Activated CD8-positive, alpha-beta T cell treated with anti-CD3 and anti-CD28 coated beads for 36 hours (primary cell): Measurements from ENCODE around the gene KIRREL3. TPM values are rescaled to one million over a fixed set of nuclear protein-coding genes. Genes with fewer than 3 reads are reported as not detected.

Experiments
- ATAC-seq: fragments of 200-7000 bp; cut with Tn5 transposase; one replicate; pipeline ENCODE4 v1.10.0; 2021; ENCODE audit warnings: mild to moderate bottlenecking, moderate library complexity
- CTCF ChIA-PET: fragments of 350-600 bp; sonication (Branson Sonifier 250); formaldehyde crosslinking; loops from one replicate; lab custom pipeline; 2021; ENCODE audit warnings: antibody characterized with exemption; lab: Charles Lee
- POLR2A ChIA-PET: fragments of 350-600 bp; sonication (Branson Sonifier 250); formaldehyde crosslinking; loops from one replicate; lab custom pipeline; 2021; ENCODE audit warnings: antibody characterized with exemption; lab: Charles Lee
- DNase-seq: peaks from one replicate; pipeline ENCODE4 v3.0.0-alpha.2; 2020
- H3K27ac Mint-ChIP-seq: one replicate; pipeline ENCODE4 v1.8.0; 2021; ENCODE audit warnings: mild to moderate bottlenecking, mixed read lengths
- H3K27me3 Mint-ChIP-seq: one replicate; pipeline ENCODE4 v1.8.0; 2021; ENCODE audit warnings: mixed read lengths
- H3K36me3 Mint-ChIP-seq: one replicate; pipeline ENCODE4 v1.8.0; 2021; ENCODE audit warnings: low read depth, mixed read lengths
- H3K4me1 Mint-ChIP-seq: one replicate; pipeline ENCODE4 v1.8.0; 2021; ENCODE audit warnings: low read depth, mixed read lengths
- H3K4me3 Mint-ChIP-seq: one replicate; pipeline ENCODE4 v1.8.0; 2021; ENCODE audit warnings: mild to moderate bottlenecking, moderate library complexity, mixed read lengths
- H3K9me3 Mint-ChIP-seq: one replicate; pipeline ENCODE4 v1.8.0; 2021; ENCODE audit warnings: mixed read lengths
- CTCF ChIP-seq: fragments of 200-600 bp; IDR thresholded peaks from one replicate; pipeline ENCODE4 v1.8.0; 2022; ENCODE audit warnings: antibody characterized with exemption, mild to moderate bottlenecking
- intact Hi-C: fragments of 100-400 bp; cut with micrococcal nuclease; formaldehyde crosslinking; loops from one replicate; pipeline ENCODE4 v1.10.0; 2022
- total RNA-seq, 2 experiments: library from RNA; stranded (reverse); gene quantifications; one replicate each; pipeline ENCODE4 v1.2.3, GENCODE V29; 2021

Gene KIRREL3
- total RNA-seq, 2 experiments from 2014 or later, result not detected

GRCh38 chr11:126904520-126904919, 96.0 kb downstream of the KIRREL3 start:
- no peak overlapping the region for H3K4me3 Mint-ChIP-seq
- ChIA-PET CTCF (no interaction called here), POLR2A (no interaction called here)
- no peak overlapping the region for H3K27ac Mint-ChIP-seq
- H3K4me1 Mint-ChIP-seq, result no peaks in the 10 kb centered on the region
- peaks cover 4% of the 10 kb centered on the region for H3K27me3 Mint-ChIP-seq
- no peak for TF ChIP-seq CTCF
- no peak for ATAC-seq
- no peak for DNase-seq
- no peaks in the 10 kb centered on the region for H3K36me3 Mint-ChIP-seq
- intact Hi-C loops, result no loop called here
- no peaks in the 10 kb centered on the region for H3K9me3 Mint-ChIP-seq

GRCh38 chr11:126901783-126902182, 98.8 kb downstream of the KIRREL3 start:
- POLR2A ChIA-PET, result no interaction called here
- H3K27ac Mint-ChIP-seq, result no peak overlapping the region
- no peak for DNase-seq
- peaks cover 4% of the 10 kb centered on the region for H3K27me3 Mint-ChIP-seq
- no peak overlapping the region for H3K4me3 Mint-ChIP-seq
- H3K9me3 Mint-ChIP-seq, result peaks cover 2% of the 10 kb centered on the region
- no peaks in the 10 kb centered on the region for H3K4me1 Mint-ChIP-seq
- ATAC-seq, result no peak
- H3K36me3 Mint-ChIP-seq, result no peaks in the 10 kb centered on the region
- intact Hi-C loops, result no loop called here
- CTCF ChIA-PET, result no interaction called here
- no peak for TF ChIP-seq CTCF

- no peak overlapping the region for H3K27ac Mint-ChIP-seq
- H3K4me1 Mint-ChIP-seq, result no peaks in the 10 kb centered on the region
- no peak overlapping the region for H3K4me3 Mint-ChIP-seq
- no peaks in the 10 kb centered on the region for H3K36me3 Mint-ChIP-seq
- H3K9me3 Mint-ChIP-seq, result peaks cover 8% of the 10 kb centered on the region
- TF ChIP-seq CTCF, result no peak
- intact Hi-C loops, result no loop called here
- ChIA-PET POLR2A (no interaction called here), CTCF (interaction anchor here (1.4 kb wide), 1 partner anchor 23 kb away, joined by 3 read pairs; no protein-coding TSS in a partner anchor)
- ATAC-seq (no peak), DNase-seq (no peak)
- H3K27me3 Mint-ChIP-seq, result peaks cover 4% of the 10 kb centered on the region
Observed at GRCh38 chr11:126899961-126900748, 100.4 kb downstream of the KIRREL3 start.

- no peak for TF ChIP-seq CTCF
- peaks cover 8% of the 10 kb centered on the region for H3K9me3 Mint-ChIP-seq
- H3K4me3 Mint-ChIP-seq, result no peak overlapping the region
- no peaks in the 10 kb centered on the region for H3K27me3 Mint-ChIP-seq
- intact Hi-C loops, result no loop called here
- H3K4me1 Mint-ChIP-seq, result no peaks in the 10 kb centered on the region
- POLR2A ChIA-PET, result no interaction called here
- no peaks in the 10 kb centered on the region for H3K36me3 Mint-ChIP-seq
- no peak overlapping the region for H3K27ac Mint-ChIP-seq
- CTCF ChIA-PET, result no interaction called here
- ATAC-seq (no peak), DNase-seq (no peak)
Observed at GRCh38 chr11:126898802-126899201, 101.8 kb downstream of the KIRREL3 start.

GRCh38 chr11:126897430-126897829, 103.1 kb downstream of the KIRREL3 start:
- Mint-ChIP-seq H3K4me1 (peaks cover 3% of the 10 kb centered on the region), H3K27ac (no peak overlapping the region), H3K36me3 (no peaks in the 10 kb centered on the region), H3K4me3 (no peak overlapping the region), H3K9me3 (peaks cover 8% of the 10 kb centered on the region), H3K27me3 (no peaks in the 10 kb centered on the region)
- DNase-seq, result no peak
- ChIA-PET POLR2A (no interaction called here), CTCF (no interaction called here)
- intact Hi-C loops, result no loop called here
- ATAC-seq, result no peak
- TF ChIP-seq CTCF, result no peak
